T-helper 1 cell treated with Interleukin-12 subunit alpha and Interleukin-12 subunit beta and Interleukin-4 antibody, amounts not matched to agents 30 μg/mL and 1 μg/mL, for 36 hours (primary cell): ENCODE measurements around the gene PLOD2.

Experiments
- H3K27ac Mint-ChIP-seq: one replicate; pipeline ENCODE4 v1.8.0; 2021; ENCODE audit warnings: mild to moderate bottlenecking, mixed read lengths
- H3K27me3 Mint-ChIP-seq: one replicate; pipeline ENCODE4 v1.8.0; 2021; ENCODE audit warnings: low read depth, mixed read lengths
- H3K36me3 Mint-ChIP-seq: one replicate; pipeline ENCODE4 v1.8.0; 2021; ENCODE audit warnings: low read depth, mixed read lengths
- H3K4me1 Mint-ChIP-seq: one replicate; pipeline ENCODE4 v1.8.0; 2021; ENCODE audit warnings: low read depth, mixed read lengths
- H3K4me3 Mint-ChIP-seq: one replicate; pipeline ENCODE4 v1.8.0; 2021; ENCODE audit warnings: mild to moderate bottlenecking, moderate library complexity, mixed read lengths
- H3K9me3 Mint-ChIP-seq: one replicate; pipeline ENCODE4 v1.8.0; 2021; ENCODE audit warnings: mixed read lengths

PLOD2 gene

GRCh38 chr3:146037697-146038096 lies 123.3 kb downstream of the PLOD2 start:
- H3K27ac Mint-ChIP-seq, result no peak overlapping the region
- H3K4me3 Mint-ChIP-seq, result no peak overlapping the region
- no peaks in the 10 kb centered on the region for H3K36me3 Mint-ChIP-seq
- H3K27me3 Mint-ChIP-seq, result no peaks in the 10 kb centered on the region
- no peaks in the 10 kb centered on the region for H3K9me3 Mint-ChIP-seq
- H3K4me1 Mint-ChIP-seq, result no peaks in the 10 kb centered on the region

DNA sequence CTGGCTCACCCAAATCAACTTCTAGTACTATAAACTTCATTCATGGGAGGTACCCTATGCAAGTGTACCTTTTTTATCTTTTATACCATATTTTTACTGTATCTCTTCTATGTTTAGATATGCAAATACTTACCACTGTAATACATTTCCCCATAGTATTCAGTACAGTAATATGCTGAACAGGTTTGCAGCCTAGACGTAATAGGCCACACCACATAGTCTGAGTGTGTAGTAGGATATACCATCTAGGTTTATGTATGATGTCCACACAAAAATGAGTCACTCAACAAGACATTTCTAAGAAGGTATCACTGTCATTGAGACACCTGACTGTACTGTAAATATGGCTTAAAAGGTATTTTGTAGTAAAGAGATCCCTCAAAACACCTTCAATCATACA lies 124.7 kb downstream of the PLOD2 start:
- H3K9me3 Mint-ChIP-seq, result no peaks in the 10 kb centered on the region
- H3K36me3 Mint-ChIP-seq, result no peaks in the 10 kb centered on the region
- H3K4me1 Mint-ChIP-seq, result no peaks in the 10 kb centered on the region
- H3K4me3 Mint-ChIP-seq, result no peak overlapping the region
- H3K27me3 Mint-ChIP-seq, result no peaks in the 10 kb centered on the region
- H3K27ac Mint-ChIP-seq, result no peak overlapping the region

DNA sequence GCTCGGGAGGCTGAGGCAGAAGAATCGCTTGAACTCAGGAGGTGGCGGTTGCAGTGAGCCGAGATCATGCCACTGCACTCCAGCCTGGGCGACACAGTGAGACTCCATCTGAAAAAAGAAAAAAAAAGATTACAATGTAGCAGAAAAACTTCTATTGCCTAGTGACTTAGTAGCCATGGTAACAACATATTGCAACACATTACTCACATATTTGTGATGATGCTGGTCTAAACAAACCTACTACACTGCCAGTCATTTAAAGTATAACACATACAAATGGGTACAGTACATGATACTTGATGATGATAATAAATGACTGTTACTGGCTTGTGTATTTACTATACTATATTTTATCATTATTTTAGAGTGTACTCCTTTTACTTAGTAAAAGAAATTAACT lies 125.6 kb downstream of the PLOD2 start:
- Mint-ChIP-seq H3K36me3 (no peaks in the 10 kb centered on the region), H3K27ac (no peak overlapping the region), H3K9me3 (no peaks in the 10 kb centered on the region), H3K4me3 (no peak overlapping the region), H3K4me1 (no peaks in the 10 kb centered on the region), H3K27me3 (no peaks in the 10 kb centered on the region)

GRCh38 chr3:146033950-146034349 lies 127.0 kb downstream of the PLOD2 start:
- Mint-ChIP-seq H3K36me3 (no peaks in the 10 kb centered on the region), H3K4me3 (no peak overlapping the region), H3K27ac (no peak overlapping the region), H3K4me1 (no peaks in the 10 kb centered on the region), H3K27me3 (no peaks in the 10 kb centered on the region), H3K9me3 (no peaks in the 10 kb centered on the region)

DNA sequence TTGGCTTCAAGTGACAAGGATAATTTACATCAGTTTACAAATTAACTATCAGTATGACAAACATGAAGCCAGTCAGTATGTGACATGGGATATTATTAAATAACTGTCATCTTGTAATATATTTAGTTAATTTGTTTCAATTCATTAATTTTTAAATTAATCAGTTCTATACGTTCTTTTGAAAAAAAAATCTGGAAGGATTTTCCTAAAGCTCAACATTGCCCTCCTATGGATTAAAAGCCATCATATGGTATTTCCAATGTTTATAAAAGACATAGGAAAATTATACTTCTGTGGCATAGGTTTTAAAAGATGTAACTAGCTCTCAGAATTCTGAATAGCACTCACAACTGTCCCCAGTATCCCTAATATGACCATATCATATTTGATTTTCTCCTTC lies 134.4 kb downstream of the PLOD2 start:
- Mint-ChIP-seq H3K36me3 (no peaks in the 10 kb centered on the region), H3K27me3 (no peaks in the 10 kb centered on the region), H3K4me1 (no peaks in the 10 kb centered on the region), H3K27ac (no peak overlapping the region), H3K9me3 (peaks cover 3% of the 10 kb centered on the region), H3K4me3 (no peak overlapping the region)

DNA sequence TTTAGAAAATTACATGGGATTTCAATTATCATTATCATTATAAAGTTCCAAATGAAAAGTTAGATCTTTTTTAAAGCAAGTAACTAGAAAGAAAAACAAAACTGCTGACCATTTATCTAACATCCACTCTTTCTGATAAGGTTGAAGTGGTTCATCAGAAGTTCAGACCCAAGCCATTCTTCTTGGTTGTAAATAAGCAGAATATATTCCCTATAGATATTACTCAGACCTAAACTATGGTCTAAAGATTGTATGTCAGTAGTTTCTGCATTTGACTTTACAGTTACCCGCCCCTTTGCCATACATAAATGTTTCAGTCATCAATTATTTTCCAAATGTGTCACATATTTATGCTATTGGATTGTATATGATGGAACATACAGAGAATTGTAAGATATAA lies 136.7 kb downstream of the PLOD2 start:
- Mint-ChIP-seq H3K27me3 (no peaks in the 10 kb centered on the region), H3K27ac (no peak overlapping the region), H3K4me3 (no peak overlapping the region), H3K36me3 (no peaks in the 10 kb centered on the region), H3K4me1 (no peaks in the 10 kb centered on the region), H3K9me3 (peaks cover 3% of the 10 kb centered on the region)

DNA sequence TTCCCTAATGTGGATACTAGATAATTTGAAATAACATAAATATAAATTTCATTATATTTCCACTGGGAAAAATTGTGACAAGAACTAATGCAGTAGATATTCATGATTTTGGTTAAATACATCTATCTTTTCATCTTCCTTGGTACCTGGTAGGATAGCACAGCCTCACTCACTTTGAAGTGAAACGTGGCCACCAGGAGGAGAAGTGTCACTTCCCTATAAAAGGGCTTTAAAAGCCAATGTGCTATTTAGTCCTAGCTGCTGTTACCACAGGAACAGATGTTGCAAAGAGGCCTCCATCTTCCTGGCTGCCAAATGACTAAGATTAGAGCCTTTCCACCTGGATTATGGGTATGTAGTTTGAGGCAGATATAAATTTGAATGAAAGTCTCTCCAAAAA lies 140.0 kb downstream of the PLOD2 start:
- H3K9me3 Mint-ChIP-seq, result peaks cover 9% of the 10 kb centered on the region
- H3K27ac Mint-ChIP-seq, result no peak overlapping the region
- H3K27me3 Mint-ChIP-seq, result no peaks in the 10 kb centered on the region
- no peaks in the 10 kb centered on the region for H3K4me1 Mint-ChIP-seq
- H3K36me3 Mint-ChIP-seq, result no peaks in the 10 kb centered on the region
- H3K4me3 Mint-ChIP-seq, result no peak overlapping the region

- Mint-ChIP-seq H3K27ac (no peak overlapping the region), H3K4me1 (no peaks in the 10 kb centered on the region), H3K4me3 (no peak overlapping the region), H3K36me3 (no peaks in the 10 kb centered on the region), H3K27me3 (no peaks in the 10 kb centered on the region), H3K9me3 (peaks cover 9% of the 10 kb centered on the region)
Observed at GRCh38 chr3:146019508-146019907, 141.5 kb downstream of the PLOD2 start.
